ENCODE data around the gene MYO5A.

The MYO5A gene

GRCh38 chr15:52276256-52276770 is 252.4 kb downstream of the MYO5A start:
- TF ChIP-seq CTCF (conservative IDR thresholded peaks at IDR 0.05) = no peak
- no peak overlapping the region for H3K27ac ChIP-seq

GRCh38 chr15:52263563-52264282 is 265.0 kb downstream of the MYO5A start:
- peak overlapping the region; percentile 74 for H3K27ac ChIP-seq

GRCh38 chr15:52262364-52262763 is 266.3 kb downstream of the MYO5A start:
- H3K27ac ChIP-seq = peak overlapping the region; percentile 74; the same call in 1 of the 2 replicates

More at GRCh38 chr15:52263563-52264282, 265.0 kb downstream of the MYO5A start:
- TF ChIP-seq CTCF (conservative IDR thresholded peaks at IDR 0.05) = no peak

GRCh38 chr15:52261498-52262242 is 267.0 kb downstream of the MYO5A start:
- H3K27ac ChIP-seq = peak overlapping the region; percentile 74
- no peak for TF ChIP-seq CTCF (conservative IDR thresholded peaks at IDR 0.05)

More at GRCh38 chr15:52262364-52262763, 266.3 kb downstream of the MYO5A start:
- no peak for TF ChIP-seq CTCF (conservative IDR thresholded peaks at IDR 0.05)

- peak overlapping the region; percentile 74 for H3K27ac ChIP-seq
Observed at GRCh38 chr15:52261026-52261425, 267.7 kb downstream of the MYO5A start.

GRCh38 chr15:52259503-52259902 is 269.2 kb downstream of the MYO5A start:
- no peak for TF ChIP-seq CTCF (conservative IDR thresholded peaks at IDR 0.05)
- peak overlapping the region; percentile 74 for H3K27ac ChIP-seq

More at GRCh38 chr15:52261026-52261425, 267.7 kb downstream of the MYO5A start:
- TF ChIP-seq CTCF (conservative IDR thresholded peaks at IDR 0.05) = no peak

- no peak for TF ChIP-seq CTCF (conservative IDR thresholded peaks at IDR 0.05)
- peak overlapping the region; percentile 74 for H3K27ac ChIP-seq
Observed at GRCh38 chr15:52258461-52258860, 270.2 kb downstream of the MYO5A start.
